ENCODE data around the gene PLXNC1. TPM values are rescaled to one million over a fixed set of nuclear protein-coding genes. Genes with fewer than 3 reads are reported as not detected.

The PLXNC1 gene
- total RNA-seq, 1 donor from 2014 or later = 4.9 TPM

GRCh38 chr12:94195483-94195882, 47.1 kb downstream of the PLXNC1 start:
- Mint-ChIP-seq H3K4me1 (ENCODE audit: low read depth, unreplicated experiment) (no peaks in the 10 kb centered on the region), H3K27ac (ENCODE audit: unreplicated experiment) (no peak overlapping the region), H3K27me3 (ENCODE audit: unreplicated experiment) (no peaks in the 10 kb centered on the region), H3K9me3 (ENCODE audit: unreplicated experiment) (peaks cover 2% of the 10 kb centered on the region), H3K4me3 (ENCODE audit: unreplicated experiment) (no peak overlapping the region), H3K36me3 (ENCODE audit: unreplicated experiment) (peaks cover 17% of the 10 kb centered on the region)
- DNase-seq = no peak
- TF ChIP-seq CTCF (IDR thresholded peaks at IDR 0.05; ENCODE audit: partially characterized antibody, unreplicated experiment) = no peak

DNA sequence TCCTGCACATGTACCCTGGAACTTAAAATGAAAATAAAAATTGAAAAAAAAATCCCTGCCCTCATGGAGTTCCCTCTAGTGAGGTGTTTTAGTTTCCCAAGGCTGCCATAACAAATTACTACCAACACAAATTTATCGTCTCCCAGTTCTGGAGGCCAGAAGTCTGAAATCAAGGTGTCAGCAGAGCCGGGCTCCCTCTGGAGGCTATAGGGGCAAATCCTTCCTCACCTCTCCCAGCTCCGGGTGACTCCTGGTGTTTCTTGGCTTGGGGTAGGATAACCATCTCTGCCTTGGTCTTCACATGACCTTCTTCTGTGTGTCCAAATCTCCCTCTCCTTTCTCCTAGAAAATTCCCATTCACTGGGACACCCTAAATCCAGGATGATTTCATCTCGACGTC, 50.1 kb downstream of the PLXNC1 start:
- H3K27me3 Mint-ChIP-seq (ENCODE audit: unreplicated experiment) = no peaks in the 10 kb centered on the region
- no peak overlapping the region for H3K27ac Mint-ChIP-seq (ENCODE audit: unreplicated experiment)
- no peak overlapping the region for H3K4me3 Mint-ChIP-seq (ENCODE audit: unreplicated experiment)
- peaks cover 6% of the 10 kb centered on the region for H3K36me3 Mint-ChIP-seq (ENCODE audit: unreplicated experiment)
- TF ChIP-seq CTCF (IDR thresholded peaks at IDR 0.05; ENCODE audit: partially characterized antibody, unreplicated experiment) = no peak
- no peaks in the 10 kb centered on the region for H3K9me3 Mint-ChIP-seq (ENCODE audit: unreplicated experiment)
- no peak for DNase-seq
- H3K4me1 Mint-ChIP-seq (ENCODE audit: low read depth, unreplicated experiment) = no peaks in the 10 kb centered on the region

- Mint-ChIP-seq H3K27ac (ENCODE audit: unreplicated experiment) (no peak overlapping the region), H3K36me3 (ENCODE audit: unreplicated experiment) (peaks cover 5% of the 10 kb centered on the region), H3K27me3 (ENCODE audit: unreplicated experiment) (no peaks in the 10 kb centered on the region), H3K4me1 (ENCODE audit: low read depth, unreplicated experiment) (no peaks in the 10 kb centered on the region), H3K4me3 (ENCODE audit: unreplicated experiment) (no peak overlapping the region), H3K9me3 (ENCODE audit: unreplicated experiment) (no peaks in the 10 kb centered on the region)
- no peak for DNase-seq
- TF ChIP-seq CTCF (IDR thresholded peaks at IDR 0.05; ENCODE audit: partially characterized antibody, unreplicated experiment) = no peak
These were observed 50.5 kb downstream of the PLXNC1 start for GRCh38 chr12:94198872-94199271.

DNA sequence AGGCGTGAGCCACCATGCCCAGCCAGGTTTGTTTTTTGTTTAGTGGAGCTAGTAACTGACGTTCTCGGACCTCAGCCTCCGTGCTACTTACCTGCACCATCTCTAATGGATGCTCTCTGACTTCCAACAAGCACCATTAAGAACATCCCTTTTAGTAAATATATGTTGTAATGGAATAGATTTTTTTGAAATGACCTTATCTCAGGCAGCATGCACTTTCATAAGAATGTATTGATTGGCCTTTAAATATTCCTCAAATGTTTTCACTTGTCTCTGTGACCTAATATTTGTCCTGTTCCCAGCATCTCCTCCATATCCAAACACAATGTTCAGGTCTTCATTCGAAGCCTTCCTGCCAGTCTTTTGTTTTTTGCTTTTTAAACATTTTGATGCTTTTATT, 51.7 kb downstream of the PLXNC1 start:
- Mint-ChIP-seq H3K9me3 (ENCODE audit: unreplicated experiment) (no peaks in the 10 kb centered on the region), H3K4me1 (ENCODE audit: low read depth, unreplicated experiment) (no peaks in the 10 kb centered on the region), H3K27ac (ENCODE audit: unreplicated experiment) (no peak overlapping the region), H3K27me3 (ENCODE audit: unreplicated experiment) (no peaks in the 10 kb centered on the region), H3K36me3 (ENCODE audit: unreplicated experiment) (peaks cover 5% of the 10 kb centered on the region), H3K4me3 (ENCODE audit: unreplicated experiment) (no peak overlapping the region)
- no peak for DNase-seq
- TF ChIP-seq CTCF (IDR thresholded peaks at IDR 0.05; ENCODE audit: partially characterized antibody, unreplicated experiment) = no peak

DNA sequence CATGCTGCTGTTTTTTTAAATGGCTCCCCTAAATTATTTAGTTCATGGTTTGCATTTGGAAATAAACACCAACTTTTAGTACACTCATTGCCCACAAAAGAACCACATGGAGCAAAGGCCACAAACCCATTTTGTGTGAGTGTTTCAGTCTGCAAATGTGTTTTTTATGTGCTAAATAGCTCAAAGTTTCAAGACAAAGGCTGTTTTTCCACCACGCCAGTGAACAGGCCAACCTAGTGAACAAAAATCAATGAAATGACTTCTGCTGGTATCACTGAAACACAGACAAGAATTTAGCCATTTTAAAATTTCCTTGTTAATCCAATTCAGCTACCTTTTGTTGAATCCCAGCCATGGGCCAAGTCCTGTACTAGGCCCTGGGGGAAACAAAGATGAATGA, 52.3 kb downstream of the PLXNC1 start:
- Mint-ChIP-seq H3K36me3 (ENCODE audit: unreplicated experiment) (peaks cover 5% of the 10 kb centered on the region), H3K27me3 (ENCODE audit: unreplicated experiment) (no peaks in the 10 kb centered on the region), H3K4me1 (ENCODE audit: low read depth, unreplicated experiment) (no peaks in the 10 kb centered on the region), H3K27ac (ENCODE audit: unreplicated experiment) (no peak overlapping the region), H3K9me3 (ENCODE audit: unreplicated experiment) (no peaks in the 10 kb centered on the region), H3K4me3 (ENCODE audit: unreplicated experiment) (no peak overlapping the region)
- DNase-seq = no peak
- no peak for TF ChIP-seq CTCF (IDR thresholded peaks at IDR 0.05; ENCODE audit: partially characterized antibody, unreplicated experiment)
